DND-41 (cell line): ENCODE results near the gene TSHZ3.

Source experiments
- ATAC-seq: fragments of 200-7000 bp; cut with Tn5 transposase; 3 replicates; pipeline ENCODE4 v1.9.1; 2021; ENCODE audit warnings: low read depth; ENCODE audit not compliant: insufficient read depth
- DNase-seq: peaks from one replicate; pipeline ENCODE4 v3.0.0-alpha.2; 2020
- H2AFZ ChIP-seq: 2 replicates; pipeline ENCODE4 v1.6.0; 2012; ENCODE audit warnings: low read depth, low read length
- H3K27ac ChIP-seq: 2 replicates; pipeline ENCODE4 v1.5.1; 2012; ENCODE audit warnings: low read length, inconsistent platforms
- H3K27me3 ChIP-seq: fragments of 200-600 bp; sonication (generic); 2 replicates; pipeline ENCODE4 v1.6.0; 2012; ENCODE audit warnings: low read length, mild to moderate bottlenecking, inconsistent platforms; ENCODE audit not compliant: insufficient read depth, poor library complexity
- H3K36me3 ChIP-seq: 2 replicates; pipeline ENCODE4 v1.5.1; 2012; ENCODE audit warnings: low read length, inconsistent platforms; ENCODE audit not compliant: insufficient read depth
- H3K4me1 ChIP-seq: 2 replicates; pipeline ENCODE4 v1.5.1; 2012; ENCODE audit warnings: mild to moderate bottlenecking, low read length; ENCODE audit not compliant: insufficient read depth
- H3K4me2 ChIP-seq: 2 replicates; pipeline ENCODE4 v1.6.0; 2012; ENCODE audit warnings: mild to moderate bottlenecking, moderate library complexity, low read length, inconsistent platforms; ENCODE audit not compliant: insufficient read depth
- H3K4me3 ChIP-seq, 2 experiments: fragments of 200-600 bp in 1 of 2; shearing (Covaris generic) in 1 of 2; 2 replicates each; pipeline ENCODE4 v1.5.1; 2012 to 2016; ENCODE audit warnings: inconsistent platforms in 2 of 2, low read length in 2 of 2, mild to moderate bottlenecking in 2 of 2, low read depth in 1 of 2, moderate library complexity in 1 of 2
- H3K79me2 ChIP-seq: 2 replicates; pipeline ENCODE4 v1.6.0; 2012; ENCODE audit warnings: low read length, inconsistent platforms; ENCODE audit not compliant: insufficient read depth
- H3K9ac ChIP-seq: 2 replicates; pipeline ENCODE4 v1.6.0; 2012; ENCODE audit warnings: low read depth, mild to moderate bottlenecking, inconsistent platforms, low read length, moderate library complexity
- H3K9me3 ChIP-seq: 2 replicates; pipeline ENCODE4 v1.5.1; 2012; ENCODE audit warnings: low read length, moderate library complexity, mild to moderate bottlenecking, inconsistent platforms; ENCODE audit not compliant: insufficient read depth, severe bottlenecking
- H4K20me1 ChIP-seq: 2 replicates; pipeline ENCODE4 v1.6.0; 2012; ENCODE audit warnings: low read length; ENCODE audit not compliant: insufficient read depth
- CTCF ChIP-seq: IDR thresholded peaks from 2 replicates; pipeline ENCODE4 v1.5.1; 2012; ENCODE audit warnings: borderline replicate concordance, low read length, moderate library complexity, mild to moderate bottlenecking; ENCODE audit not compliant: poor library complexity, severe bottlenecking; ENCODE audit errors: extremely low read depth
- EZH2 ChIP-seq: IDR thresholded peaks from 3 replicates; pipeline ENCODE4 v1.6.1; 2012; ENCODE audit warnings: borderline replicate concordance, low read depth, mild to moderate bottlenecking, moderate library complexity, low read length, inconsistent platforms; ENCODE audit not compliant: severe bottlenecking

TSHZ3 gene

GRCh38 chr19:31232871-31233270 lies 116.4 kb downstream of the TSHZ3 start:
- DNase-seq: no peak
- H3K4me1 ChIP-seq: no peaks in the 10 kb centered on the region
- TF ChIP-seq CTCF: no peak
- no peak for TF ChIP-seq EZH2
- no peak overlapping the region for H3K4me3 ChIP-seq
- no peaks in the 10 kb centered on the region for H4K20me1 ChIP-seq
- H3K27me3 ChIP-seq: no peaks in the 10 kb centered on the region
- H3K36me3 ChIP-seq: no peaks in the 10 kb centered on the region
- H3K27ac ChIP-seq: no peak overlapping the region
- no peaks in the 10 kb centered on the region for H3K9me3 ChIP-seq
- no peaks in the 10 kb centered on the region for H3K79me2 ChIP-seq
- no peak overlapping the region for H2AFZ ChIP-seq
- H3K9ac ChIP-seq: no peak overlapping the region
- H3K4me2 ChIP-seq: no peak overlapping the region
- ATAC-seq: no peak

GRCh38 chr19:31232180-31232579 lies 117.1 kb downstream of the TSHZ3 start:
- ATAC-seq: no peak
- no peaks in the 10 kb centered on the region for H3K36me3 ChIP-seq
- no peak for DNase-seq

GRCh38 chr19:31231237-31231636 lies 118.0 kb downstream of the TSHZ3 start:
- DNase-seq (no peak), ATAC-seq (no peak)
- H3K27ac ChIP-seq: no peak overlapping the region
- H3K9me3 ChIP-seq: no peaks in the 10 kb centered on the region
- H3K27me3 ChIP-seq: no peaks in the 10 kb centered on the region
- H3K4me2 ChIP-seq: no peak overlapping the region
- TF ChIP-seq CTCF (no peak), EZH2 (no peak)
- H3K36me3 ChIP-seq: no peaks in the 10 kb centered on the region
- no peaks in the 10 kb centered on the region for H3K79me2 ChIP-seq
- H3K4me3 ChIP-seq: no peak overlapping the region
- no peak overlapping the region for H2AFZ ChIP-seq
- H3K9ac ChIP-seq: no peak overlapping the region
- H3K4me1 ChIP-seq: no peaks in the 10 kb centered on the region
- H4K20me1 ChIP-seq: no peaks in the 10 kb centered on the region

More at GRCh38 chr19:31232180-31232579, 117.1 kb downstream of the TSHZ3 start:
- no peak overlapping the region for H3K4me3 ChIP-seq
- no peaks in the 10 kb centered on the region for H4K20me1 ChIP-seq
- H3K27ac ChIP-seq: no peak overlapping the region
- H2AFZ ChIP-seq: no peak overlapping the region
- no peaks in the 10 kb centered on the region for H3K79me2 ChIP-seq
- no peaks in the 10 kb centered on the region for H3K9me3 ChIP-seq
- H3K9ac ChIP-seq: no peak overlapping the region
- no peak for TF ChIP-seq EZH2
- no peak for TF ChIP-seq CTCF
- no peaks in the 10 kb centered on the region for H3K27me3 ChIP-seq
- no peak overlapping the region for H3K4me2 ChIP-seq
- no peaks in the 10 kb centered on the region for H3K4me1 ChIP-seq
